RWPE2 (cell line): ENCODE results near the gene ITGA8.
A peak's percentile ranks its signal among the peaks of the same experiment; 100 is the strongest.
"Not testable (repeated sequence)": the region's sequence is repeated elsewhere in the genome, so short reads cannot be mapped to it uniquely, and the experiment has no call there.

Experiments used
- ATAC-seq: fragments of 200-7000 bp; cut with Tn5 transposase; 3 replicates; pipeline ENCODE4 v1.9.1; 2021; ENCODE audit warnings: low read depth
- DNase-seq: peaks from one replicate; pipeline ENCODE4 v3.0.0-alpha.2; 2020; ENCODE audit warnings: low spot score
- H3K27ac ChIP-seq: fragments of 450-650 bp; 2 replicates; pipeline ENCODE4 v1.5.1; 2017; ENCODE audit warnings: mild to moderate bottlenecking; ENCODE audit not compliant: poor library complexity, severe bottlenecking
- H3K27me3 ChIP-seq: fragments of 250-450 bp; sonication (Bioruptor Pico); 2 replicates; pipeline ENCODE4 v1.5.1; 2021; ENCODE audit warnings: mild to moderate bottlenecking, moderate library complexity; ENCODE audit not compliant: insufficient read depth, poor library complexity, severe bottlenecking
- H3K36me3 ChIP-seq: fragments of 250-450 bp; sonication (Bioruptor Pico); 2 replicates; pipeline ENCODE4 v1.5.1; 2020; ENCODE audit warnings: low read depth, mild to moderate bottlenecking, moderate library complexity
- H3K4me1 ChIP-seq: fragments of 250-450 bp; sonication (Bioruptor Pico); 2 replicates; pipeline ENCODE4 v1.5.1; 2021; ENCODE audit warnings: mild to moderate bottlenecking, moderate library complexity; ENCODE audit not compliant: insufficient read depth, poor library complexity, severe bottlenecking
- H3K4me3 ChIP-seq: fragments of 250-450 bp; sonication (Bioruptor Pico); 2 replicates; pipeline ENCODE4 v1.5.1; 2021; ENCODE audit warnings: mild to moderate bottlenecking, moderate library complexity; ENCODE audit not compliant: severe bottlenecking
- H3K9me3 ChIP-seq: fragments of 250-450 bp; sonication (Bioruptor Pico); 2 replicates; pipeline ENCODE4 v1.5.1; 2021; ENCODE audit warnings: mild to moderate bottlenecking, moderate library complexity; ENCODE audit not compliant: severe bottlenecking
- TF ChIP-seq, protein P1 (sequence below): fragments of 450-650 bp; IDR thresholded peaks from one replicate; pipeline ENCODE4 v1.5.1; 2017; ENCODE audit warnings: mild to moderate bottlenecking, moderate library complexity; ENCODE audit not compliant: poor library complexity, severe bottlenecking

ITGA8 gene

DNA sequence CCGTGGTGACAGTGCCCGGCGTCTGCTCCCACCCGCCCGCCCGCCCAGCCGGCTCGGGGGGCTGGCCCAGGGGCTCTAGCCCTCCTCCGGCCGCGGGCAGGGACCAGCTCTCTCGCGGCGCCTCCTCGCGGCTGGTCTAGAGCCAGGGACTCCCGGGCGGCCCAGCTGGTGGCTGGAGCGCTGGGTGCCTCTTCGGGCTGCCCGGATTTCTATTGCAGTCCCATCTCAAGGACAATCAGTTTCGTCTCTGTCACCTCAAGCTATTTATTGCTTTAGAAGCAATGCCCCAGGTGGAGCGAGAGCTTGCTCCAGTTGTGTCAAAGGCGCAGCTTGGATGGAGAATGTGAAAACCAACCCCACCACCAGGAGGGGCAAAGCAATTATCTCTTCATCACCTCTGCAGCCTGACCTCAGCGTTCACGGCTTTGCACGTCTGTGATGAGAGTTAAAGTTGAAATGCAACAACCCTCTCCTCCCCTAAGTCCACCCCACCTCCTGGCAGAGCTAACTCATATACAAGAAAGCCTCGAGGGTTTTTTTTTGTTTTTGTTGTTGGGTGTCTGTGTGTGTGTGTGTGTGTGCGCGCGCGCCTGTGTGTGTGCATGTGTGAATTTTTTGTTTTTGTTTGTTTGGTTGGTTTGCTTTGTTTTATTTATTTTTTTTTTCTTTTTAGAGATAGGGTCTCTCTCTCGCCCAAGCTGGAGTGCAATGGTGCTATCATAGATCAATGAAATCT, at the start of gene ITGA8:
Gene ITGA8 (minus strand): TSS at position 24 of the 736 bp plus-strand sequence. CDS start 151 bp downstream, outside the sequence.
- no peak within 1 kb of the TSS for H3K4me3 ChIP-seq
- no peaks in the 10 kb centered on the region for H3K36me3 ChIP-seq
- no peak for DNase-seq
- H3K27me3 ChIP-seq, result peaks cover 44% of the 10 kb centered on the region
- TF ChIP-seq, protein P1, sequence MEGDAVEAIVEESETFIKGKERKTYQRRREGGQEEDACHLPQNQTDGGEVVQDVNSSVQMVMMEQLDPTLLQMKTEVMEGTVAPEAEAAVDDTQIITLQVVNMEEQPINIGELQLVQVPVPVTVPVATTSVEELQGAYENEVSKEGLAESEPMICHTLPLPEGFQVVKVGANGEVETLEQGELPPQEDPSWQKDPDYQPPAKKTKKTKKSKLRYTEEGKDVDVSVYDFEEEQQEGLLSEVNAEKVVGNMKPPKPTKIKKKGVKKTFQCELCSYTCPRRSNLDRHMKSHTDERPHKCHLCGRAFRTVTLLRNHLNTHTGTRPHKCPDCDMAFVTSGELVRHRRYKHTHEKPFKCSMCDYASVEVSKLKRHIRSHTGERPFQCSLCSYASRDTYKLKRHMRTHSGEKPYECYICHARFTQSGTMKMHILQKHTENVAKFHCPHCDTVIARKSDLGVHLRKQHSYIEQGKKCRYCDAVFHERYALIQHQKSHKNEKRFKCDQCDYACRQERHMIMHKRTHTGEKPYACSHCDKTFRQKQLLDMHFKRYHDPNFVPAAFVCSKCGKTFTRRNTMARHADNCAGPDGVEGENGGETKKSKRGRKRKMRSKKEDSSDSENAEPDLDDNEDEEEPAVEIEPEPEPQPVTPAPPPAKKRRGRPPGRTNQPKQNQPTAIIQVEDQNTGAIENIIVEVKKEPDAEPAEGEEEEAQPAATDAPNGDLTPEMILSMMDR, result no peak
- H3K9me3 ChIP-seq, result no peaks in the 10 kb centered on the region
- no peaks in the 10 kb centered on the region for H3K4me1 ChIP-seq
- no peak within 1 kb of the TSS for H3K27ac ChIP-seq
- peak; percentile 40; the same call in 1 of the 3 replicates for ATAC-seq

DNA sequence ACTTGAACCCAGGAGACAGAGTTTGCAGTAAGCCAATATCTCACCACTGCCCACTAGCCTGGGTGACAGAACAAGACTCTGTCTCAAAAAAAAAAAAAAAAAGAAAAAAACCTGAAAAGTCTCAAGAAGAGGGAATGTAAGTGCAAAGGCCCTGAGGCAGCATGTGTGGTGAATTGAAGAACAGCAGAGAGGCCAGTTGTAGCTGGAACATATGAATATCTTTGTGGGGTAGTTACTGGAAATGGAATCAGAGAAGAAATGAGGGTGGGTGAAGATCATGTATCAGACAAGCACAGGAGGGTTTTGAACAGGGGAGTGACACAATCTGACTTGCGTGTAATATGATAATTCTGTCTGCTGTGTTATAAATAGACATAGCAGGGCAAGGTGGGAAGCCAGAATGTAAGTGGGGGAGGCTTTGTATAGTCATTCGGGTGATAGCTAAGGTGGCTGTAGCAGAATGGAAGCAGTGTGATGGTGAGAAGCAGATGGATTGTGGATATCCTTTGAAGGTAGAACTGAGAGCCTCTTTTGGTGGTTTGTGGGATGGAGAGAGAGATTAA, 45.3 kb upstream of the ITGA8 start:
- no peak overlapping the region for H3K4me3 ChIP-seq
- H3K36me3 ChIP-seq, result no peaks in the 10 kb centered on the region
- no peaks in the 10 kb centered on the region for H3K4me1 ChIP-seq
- no peak for DNase-seq
- H3K27me3 ChIP-seq, result no peaks in the 10 kb centered on the region
- no peak overlapping the region for H3K27ac ChIP-seq
- no peaks in the 10 kb centered on the region for H3K9me3 ChIP-seq
- TF ChIP-seq, protein P1, result no peak
- ATAC-seq, result no peak

DNA sequence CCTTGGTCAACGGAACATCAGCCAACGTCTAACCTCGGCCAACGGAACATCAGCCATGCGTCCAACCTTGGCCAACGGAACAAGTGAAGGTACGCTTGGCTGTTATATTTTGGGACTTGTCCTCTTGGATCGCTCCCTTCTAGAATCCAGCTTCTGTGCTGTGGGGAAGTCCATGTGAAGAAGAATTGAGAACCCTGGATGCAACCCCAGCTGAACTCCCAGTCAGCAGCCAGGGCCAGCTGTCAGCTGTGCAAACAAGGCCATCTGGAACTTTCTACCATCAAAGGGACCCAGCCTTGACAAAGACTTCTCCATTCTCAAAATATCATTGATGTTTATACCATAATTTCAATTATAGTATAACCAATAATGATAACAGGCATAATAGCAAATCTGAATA, 43.3 kb upstream of the ITGA8 start:
- no peak overlapping the region for H3K4me3 ChIP-seq
- no peak for ATAC-seq
- no peak overlapping the region for H3K27ac ChIP-seq
- H3K27me3 ChIP-seq, result no peaks in the 10 kb centered on the region
- H3K9me3 ChIP-seq, result no peaks in the 10 kb centered on the region
- no peak for DNase-seq
- no peaks in the 10 kb centered on the region for H3K4me1 ChIP-seq
- TF ChIP-seq, protein P1, result no peak
- H3K36me3 ChIP-seq, result no peaks in the 10 kb centered on the region

DNA sequence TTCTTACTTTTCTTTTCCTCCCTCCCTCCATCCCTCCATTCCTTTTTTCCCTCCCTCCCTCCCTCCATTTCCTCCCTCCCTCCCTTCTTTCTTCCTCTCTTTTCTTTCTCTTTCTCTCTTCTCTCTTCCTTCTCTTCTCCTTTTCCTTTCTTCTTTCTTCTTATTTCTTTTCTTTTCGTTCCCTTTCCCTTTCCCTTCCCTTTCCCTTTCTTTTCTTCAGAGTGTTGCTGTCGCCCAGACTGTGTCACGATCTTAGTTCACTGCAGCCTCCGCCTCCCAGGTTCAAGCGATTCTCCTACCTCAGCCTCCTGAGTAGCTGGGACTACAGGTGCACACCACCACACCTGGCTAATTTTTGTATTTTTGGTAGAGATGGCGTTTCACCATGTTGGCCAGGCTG, 42.5 kb upstream of the ITGA8 start:
- H3K9me3 ChIP-seq, H3K4me1 ChIP-seq, H3K36me3 ChIP-seq, H3K27me3 ChIP-seq, H3K4me3 ChIP-seq, DNase-seq, ATAC-seq, H3K27ac ChIP-seq: not testable (repeated sequence)

DNA sequence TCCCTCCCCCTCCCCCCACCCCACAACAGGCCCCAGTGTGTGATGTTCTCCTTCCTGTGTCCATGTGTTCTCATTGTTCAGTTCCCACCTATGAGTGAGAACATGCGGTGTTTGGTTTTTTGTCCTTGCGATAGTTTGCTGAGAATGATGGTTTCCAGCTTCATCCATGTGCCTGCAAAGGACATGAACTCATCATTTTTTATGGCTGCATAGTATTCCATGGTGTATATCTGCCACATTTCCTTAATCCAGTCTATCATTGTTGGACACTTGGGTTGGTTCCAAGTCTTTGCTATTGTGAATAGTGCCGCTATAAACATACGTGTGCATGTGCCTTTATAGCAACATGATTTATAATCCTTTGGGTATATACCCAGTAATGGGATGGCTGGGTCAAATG, 41.5 kb upstream of the ITGA8 start:
- not testable (repeated sequence) for ATAC-seq, DNase-seq, H3K27me3 ChIP-seq, H3K27ac ChIP-seq, H3K36me3 ChIP-seq, H3K9me3 ChIP-seq, H3K4me3 ChIP-seq, H3K4me1 ChIP-seq

DNA sequence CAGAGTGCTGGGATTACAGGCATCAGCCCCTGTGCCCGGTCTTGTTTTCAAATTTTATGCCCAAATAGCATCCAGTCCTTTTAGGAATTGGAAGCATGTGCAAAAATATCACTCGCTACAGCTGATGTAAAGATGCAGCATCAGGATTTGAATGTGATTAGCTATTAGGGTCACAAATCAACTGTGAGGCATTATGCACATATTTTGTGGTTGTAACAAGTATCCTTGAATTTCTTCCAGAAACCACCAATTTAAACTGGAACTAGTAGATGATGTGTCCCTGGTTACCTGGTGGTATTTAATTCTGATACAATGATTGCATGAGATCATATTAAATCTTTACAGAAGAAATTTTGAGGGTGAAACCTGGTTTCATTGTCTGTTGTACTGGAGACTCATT, 41.0 kb upstream of the ITGA8 start:
- H3K4me3 ChIP-seq, result no peak overlapping the region
- no peak for ATAC-seq
- no peaks in the 10 kb centered on the region for H3K27me3 ChIP-seq
- H3K27ac ChIP-seq, result no peak overlapping the region
- TF ChIP-seq, protein P1, result no peak
- no peak for DNase-seq
- no peaks in the 10 kb centered on the region for H3K9me3 ChIP-seq
- H3K36me3 ChIP-seq, result no peaks in the 10 kb centered on the region
- H3K4me1 ChIP-seq, result no peaks in the 10 kb centered on the region
